IPS DF 6.9 (cell line): ENCODE data around the gene ECEL1.
"Not testable (repeated sequence)": the region's sequence is repeated elsewhere in the genome, so short reads cannot be mapped to it uniquely, and the experiment has no call there.

ENCODE experiments used
- DNase-seq: peaks from one replicate; pipeline ENCODE4 v3.0.0-alpha.2; 2013; ENCODE audit warnings: low read depth, low spot score
- H3K27ac ChIP-seq: one replicate; pipeline ENCODE4 v1.5.1; 2013; ENCODE audit warnings: low read length, control low read depth
- H3K27me3 ChIP-seq: 2 replicates; pipeline ENCODE4 v1.6.1; 2013; ENCODE audit warnings: mild to moderate bottlenecking, low read length; ENCODE audit not compliant: control insufficient read depth, insufficient read depth
- H3K36me3 ChIP-seq: 2 replicates; pipeline ENCODE4 v1.6.1; 2013; ENCODE audit warnings: low read length; ENCODE audit not compliant: control insufficient read depth, insufficient read depth
- H3K4me1 ChIP-seq: 2 replicates; pipeline ENCODE4 v1.6.1; 2013; ENCODE audit warnings: low read length; ENCODE audit not compliant: control insufficient read depth, insufficient read depth
- H3K4me3 ChIP-seq: 2 replicates; pipeline ENCODE4 v1.5.1; 2013; ENCODE audit warnings: mild to moderate bottlenecking, low read length
- H3K9me3 ChIP-seq: 2 replicates; pipeline ENCODE4 v1.6.1; 2013; ENCODE audit warnings: low read length, inconsistent platforms; ENCODE audit not compliant: control insufficient read depth, insufficient read depth
- WGBS: extraction: QIAGEN DNeasy Blood & Tissue Kit; methylation state at CpG from one replicate; pipeline ENCODE4 v1.1.7; 2013; ENCODE audit warnings: mixed read lengths, missing lambda C conversion rate; ENCODE audit not compliant: insufficient read length, insufficient coverage; 5-methylcytosine and 5-hydroxymethylcytosine counted together

Gene ECEL1, protein sequence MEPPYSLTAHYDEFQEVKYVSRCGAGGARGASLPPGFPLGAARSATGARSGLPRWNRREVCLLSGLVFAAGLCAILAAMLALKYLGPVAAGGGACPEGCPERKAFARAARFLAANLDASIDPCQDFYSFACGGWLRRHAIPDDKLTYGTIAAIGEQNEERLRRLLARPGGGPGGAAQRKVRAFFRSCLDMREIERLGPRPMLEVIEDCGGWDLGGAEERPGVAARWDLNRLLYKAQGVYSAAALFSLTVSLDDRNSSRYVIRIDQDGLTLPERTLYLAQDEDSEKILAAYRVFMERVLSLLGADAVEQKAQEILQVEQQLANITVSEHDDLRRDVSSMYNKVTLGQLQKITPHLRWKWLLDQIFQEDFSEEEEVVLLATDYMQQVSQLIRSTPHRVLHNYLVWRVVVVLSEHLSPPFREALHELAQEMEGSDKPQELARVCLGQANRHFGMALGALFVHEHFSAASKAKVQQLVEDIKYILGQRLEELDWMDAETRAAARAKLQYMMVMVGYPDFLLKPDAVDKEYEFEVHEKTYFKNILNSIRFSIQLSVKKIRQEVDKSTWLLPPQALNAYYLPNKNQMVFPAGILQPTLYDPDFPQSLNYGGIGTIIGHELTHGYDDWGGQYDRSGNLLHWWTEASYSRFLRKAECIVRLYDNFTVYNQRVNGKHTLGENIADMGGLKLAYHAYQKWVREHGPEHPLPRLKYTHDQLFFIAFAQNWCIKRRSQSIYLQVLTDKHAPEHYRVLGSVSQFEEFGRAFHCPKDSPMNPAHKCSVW

GRCh38 chr2:232487385-232488096 is at the start of gene ECEL1:
TSS of gene ECEL1 (minus strand) at chr2:232487834. CDS start at chr2:232486653, 1,181 bp downstream.
- peaks cover 35% of the 10 kb centered on the region for H3K27me3 ChIP-seq

DNA sequence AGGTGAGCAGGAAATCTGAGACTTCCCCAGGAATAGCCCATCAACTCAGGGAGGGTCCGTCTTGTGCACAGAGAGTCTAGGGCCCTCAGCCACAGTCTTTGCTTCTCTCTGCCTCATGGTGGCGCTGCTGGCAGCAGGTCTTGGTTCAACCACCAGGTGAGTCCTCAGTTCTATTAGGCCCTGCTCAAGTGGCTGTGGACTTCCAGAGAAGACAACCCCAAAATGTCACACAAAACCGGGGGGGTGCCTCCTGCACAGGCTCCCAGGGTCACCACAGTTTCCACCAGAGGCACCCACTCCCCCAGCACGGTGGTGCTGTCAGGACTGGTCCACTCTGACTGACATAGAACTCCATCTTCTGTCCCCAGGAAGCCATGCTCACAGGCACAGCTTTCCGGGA is 49.4 kb upstream of the ECEL1 start:
- no CpG with 5 or more reads among the region's 5 CpGs for WGBS
- no peak for DNase-seq
- Histone ChIP-seq H3K4me1 (peaks cover 6% of the 10 kb centered on the region), H3K27ac (no peak overlapping the region), H3K4me3 (no peak overlapping the region), H3K36me3 (no peaks in the 10 kb centered on the region), H3K27me3 (no peaks in the 10 kb centered on the region), H3K9me3 (no peaks in the 10 kb centered on the region; the same call in 1 of the 2 replicates)

More at GRCh38 chr2:232487385-232488096, at the start of gene ECEL1:
- H3K9me3 ChIP-seq: no peaks in the 10 kb centered on the region
- no peaks in the 10 kb centered on the region; the same call in 1 of the 2 replicates for H3K36me3 ChIP-seq
- peaks cover 6% of the 10 kb centered on the region for H3K4me1 ChIP-seq
- WGBS: no CpG with 5 or more reads among the region's 102 CpGs
- H3K27ac ChIP-seq: no peak within 1 kb of the TSS
- no peak for DNase-seq
- peak within 1 kb of the TSS; percentile 39; the same call in 1 of the 2 replicates for H3K4me3 ChIP-seq

- Histone ChIP-seq H3K27ac (no peak overlapping the region), H3K9me3 (no peaks in the 10 kb centered on the region; the same call in 1 of the 2 replicates), H3K4me3 (no peak overlapping the region), H3K36me3 (no peaks in the 10 kb centered on the region), H3K27me3 (no peaks in the 10 kb centered on the region), H3K4me1 (peaks cover 6% of the 10 kb centered on the region)
- WGBS: no CpG with 5 or more reads among the region's 5 CpGs
- no peak for DNase-seq
Measured at GRCh38 chr2:232535761-232536530, 48.3 kb upstream of the ECEL1 start.

DNA sequence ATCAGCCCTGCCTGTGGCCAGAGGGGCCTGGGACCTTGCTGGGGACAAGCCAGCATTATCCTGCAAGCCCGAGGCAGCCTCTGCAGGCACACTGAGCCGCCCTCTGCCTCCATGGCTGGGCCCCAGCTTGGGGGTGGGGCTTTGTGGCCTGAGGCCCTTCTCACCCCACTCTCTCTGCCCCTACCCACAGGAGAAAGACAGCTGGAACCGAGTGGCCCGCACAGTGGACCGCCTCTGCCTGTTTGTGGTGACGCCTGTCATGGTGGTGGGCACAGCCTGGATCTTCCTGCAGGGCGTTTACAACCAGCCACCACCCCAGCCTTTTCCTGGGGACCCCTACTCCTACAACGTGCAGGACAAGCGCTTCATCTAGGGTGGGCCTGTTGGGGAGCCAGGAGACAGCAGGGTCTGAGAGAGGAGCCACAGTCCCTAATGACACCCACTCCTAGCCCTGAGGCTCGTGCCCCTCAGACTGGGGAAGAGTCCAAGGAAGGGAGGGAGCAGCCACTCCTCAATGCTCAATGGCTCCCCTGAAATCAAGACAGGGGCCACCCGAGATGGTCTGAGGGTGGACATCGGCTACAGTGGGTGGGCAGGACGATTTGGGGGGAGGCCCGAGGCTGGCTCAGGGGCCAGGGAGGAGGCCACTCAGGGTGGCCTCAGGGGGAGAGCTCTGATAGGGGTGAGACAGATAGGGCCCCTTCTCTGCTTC is 47.5 kb upstream of the ECEL1 start:
- Histone ChIP-seq H3K27ac (no peak overlapping the region), H3K36me3 (no peaks in the 10 kb centered on the region), H3K4me3 (no peak overlapping the region), H3K4me1 (peaks cover 7% of the 10 kb centered on the region), H3K27me3 (no peaks in the 10 kb centered on the region), H3K9me3 (no peaks in the 10 kb centered on the region; the same call in 1 of the 2 replicates)
- DNase-seq: no peak
- WGBS: no CpG with 5 or more reads among the region's 14 CpGs

DNA sequence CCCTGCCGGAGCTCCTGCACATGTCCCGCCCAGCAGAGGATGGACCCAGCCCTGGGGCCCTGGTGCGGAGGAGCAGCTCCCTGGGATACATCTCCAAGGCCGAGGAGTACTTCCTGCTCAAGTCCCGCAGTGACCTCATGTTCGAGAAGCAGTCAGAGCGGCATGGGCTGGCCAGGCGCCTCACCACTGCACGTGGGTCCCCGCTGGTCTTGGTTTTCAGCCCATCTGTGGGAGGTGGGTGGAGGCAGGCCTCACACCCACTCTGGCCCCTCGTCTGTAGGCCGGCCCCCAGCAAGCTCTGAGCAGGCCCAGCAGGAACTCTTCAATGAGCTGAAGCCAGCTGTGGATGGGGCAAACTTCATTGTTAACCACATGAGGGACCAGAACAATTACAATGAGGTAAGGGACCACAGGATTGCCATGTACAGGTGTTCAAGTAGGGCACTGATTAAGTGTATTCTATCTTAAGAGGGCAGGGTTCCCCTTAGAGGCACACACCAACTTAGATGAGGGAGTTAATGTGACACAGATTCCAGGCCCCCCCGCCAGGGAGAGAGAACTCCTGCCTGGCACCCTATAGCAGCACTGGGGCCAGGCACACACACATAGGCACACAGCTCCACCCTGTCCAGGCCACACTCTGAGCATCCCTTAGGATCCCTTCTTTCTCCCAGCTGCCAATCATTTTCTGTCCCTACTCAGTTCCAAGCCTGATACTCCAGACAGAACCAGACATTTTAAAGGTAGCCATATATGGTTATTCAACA is 46.5 kb upstream of the ECEL1 start:
- H3K9me3 ChIP-seq: no peaks in the 10 kb centered on the region; the same call in 1 of the 2 replicates
- H3K4me1 ChIP-seq: peaks cover 2% of the 10 kb centered on the region
- WGBS: no CpG with 5 or more reads among the region's 13 CpGs
- no peak overlapping the region for H3K27ac ChIP-seq
- no peaks in the 10 kb centered on the region for H3K36me3 ChIP-seq
- DNase-seq: no peak
- H3K27me3 ChIP-seq: no peaks in the 10 kb centered on the region
- no peak overlapping the region for H3K4me3 ChIP-seq

DNA sequence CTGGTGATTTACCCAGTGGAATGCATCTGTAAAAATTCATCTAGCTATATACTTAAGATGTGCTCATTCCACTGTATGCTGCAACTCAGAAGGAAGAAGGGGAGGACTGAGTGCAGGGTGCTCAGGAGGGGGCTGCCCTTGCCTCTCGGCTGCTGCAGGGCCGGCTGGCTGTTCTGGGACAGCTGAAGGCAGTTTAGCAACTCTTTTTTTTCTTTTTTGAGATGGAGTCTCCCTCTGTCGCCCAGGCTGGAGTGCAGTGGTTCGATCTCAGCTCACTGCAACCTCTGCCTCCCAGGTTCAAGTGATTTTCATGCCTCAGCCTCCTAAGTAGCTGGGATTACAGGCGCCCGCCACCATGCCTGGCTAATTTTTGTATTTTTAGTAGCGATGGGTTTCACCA is 45.2 kb upstream of the ECEL1 start:
- not testable (repeated sequence) for H3K27ac ChIP-seq

GRCh38 chr2:232532419-232532818 is 44.8 kb upstream of the ECEL1 start:
- peaks cover 1% of the 10 kb centered on the region; the same call in 1 of the 2 replicates for H3K4me1 ChIP-seq
- no CpG with 5 or more reads among the region's 9 CpGs for WGBS
- no peak for DNase-seq
- H3K36me3 ChIP-seq: no peaks in the 10 kb centered on the region
- H3K9me3 ChIP-seq: no peaks in the 10 kb centered on the region; the same call in 1 of the 2 replicates
- no peaks in the 10 kb centered on the region for H3K27me3 ChIP-seq
- H3K4me3 ChIP-seq: no peak overlapping the region
- H3K27ac ChIP-seq: no peak overlapping the region

More for the DNA sequence above, 45.2 kb upstream of the ECEL1 start:
- not testable (repeated sequence) for H3K9me3 ChIP-seq, H3K27me3 ChIP-seq, H3K4me3 ChIP-seq, H3K36me3 ChIP-seq, H3K4me1 ChIP-seq, DNase-seq
- no CpG with 5 or more reads among the region's 7 CpGs for WGBS

DNA sequence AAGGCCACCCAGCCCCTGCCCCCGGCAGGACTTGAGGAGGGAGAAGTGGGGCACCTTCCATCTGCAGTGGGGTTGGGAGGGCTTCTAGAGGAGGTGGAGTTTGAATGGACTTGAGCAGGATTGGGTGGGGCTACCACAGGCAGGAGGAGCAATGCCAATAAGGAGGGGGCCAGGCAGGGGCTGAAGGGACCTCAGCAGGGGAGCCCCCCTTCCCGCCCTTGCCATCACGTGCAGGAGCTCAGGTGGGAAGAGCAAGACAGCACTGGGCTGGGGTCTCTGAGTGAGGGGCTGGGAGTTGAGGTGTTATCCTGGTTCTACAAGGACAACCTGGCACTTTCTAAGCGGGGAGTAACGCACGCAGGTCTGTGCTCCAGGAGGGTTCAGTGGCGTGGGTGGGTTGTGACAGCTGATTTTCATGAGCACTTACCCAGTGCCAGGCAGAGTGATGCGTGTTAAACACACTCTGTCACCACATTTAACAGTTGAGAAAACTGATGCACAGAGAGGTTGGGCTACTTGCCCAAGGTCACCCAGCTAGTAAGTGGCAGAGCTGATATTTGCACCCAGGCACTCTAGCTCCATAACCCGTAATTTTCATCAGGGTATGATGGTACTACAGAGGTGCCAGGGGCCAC is 43.1 kb upstream of the ECEL1 start:
- WGBS: no CpG with 5 or more reads among the region's 9 CpGs
- H3K27ac ChIP-seq: no peak overlapping the region

More for the DNA sequence above, 43.1 kb upstream of the ECEL1 start:
- H3K36me3 ChIP-seq: no peaks in the 10 kb centered on the region
- H3K27me3 ChIP-seq: no peaks in the 10 kb centered on the region
- no peaks in the 10 kb centered on the region for H3K9me3 ChIP-seq
- DNase-seq: no peak
- H3K4me1 ChIP-seq: peaks cover 4% of the 10 kb centered on the region; the same call in 1 of the 2 replicates
- no peak overlapping the region for H3K4me3 ChIP-seq
